ENCODE data around the gene UBL4A. TPM values are rescaled to one million over a fixed set of nuclear protein-coding genes. Genes with fewer than 3 reads are reported as not detected.

The UBL4A gene
- total RNA-seq, 1 experiment from 2014 or later = 37.4 TPM

GRCh38 chrX:154526901-154527675 lies 40.7 kb upstream of the UBL4A start:
- intact Hi-C loops (cut with micrococcal nuclease) = no loop called here
- Histone ChIP-seq H3K79me2 (ENCODE audit: insufficient read depth, low read length) (no peaks in the 10 kb centered on the region), H3K9me3 (ENCODE audit: control insufficient read depth in 1 of 2, insufficient read depth in 1 of 2, low read depth in 1 of 2, low read length in 2 of 2) (no peaks in the 10 kb centered on the region), H3K9me2 (ENCODE audit: insufficient read depth) (no peaks in the 10 kb centered on the region), H3K9ac (ENCODE audit: low read length) (peak overlapping the region; percentile 33; the same call in 1 of the 2 replicates), H3K4me3 (replicated peaks in 1 of 2; ENCODE audit: low read depth in 1 of 2, low read length in 2 of 2) (peak overlapping the region in 1 of 2 experiments; percentile 20; a peak in 2 of 4 replicates), H4K20me1 (ENCODE audit: insufficient read depth) (no peaks in the 10 kb centered on the region), H3K4me2 (ENCODE audit: low read length) (peak overlapping the region; percentile 68), H3K36me3 (ENCODE audit: control insufficient read depth in 1 of 2, insufficient read depth in 2 of 2, low read length in 2 of 2) (no peaks in the 10 kb centered on the region), H2AFZ (ENCODE audit: low read depth, low read length, poor library complexity, severe bottlenecking) (no peak overlapping the region), H3K27ac (ENCODE audit: low read depth, low read length) (peak overlapping the region; percentile 59), H3K4me1 (ENCODE audit: control insufficient read depth in 1 of 2, insufficient read depth in 2 of 2, low read length in 2 of 2) (peaks cover 8 to 16% of the 10 kb centered on the region in 2 experiments), H3K27me3 (ENCODE audit: insufficient read depth, low read length) (no peaks in the 10 kb centered on the region)
- CTCF ChIA-PET = interaction anchor here (1.3 kb wide), 1 partner anchor 154 kb away, joined by 8 read pairs; no protein-coding TSS in a partner anchor
- POLR2A ChIA-PET = interaction anchor here (1.5 kb wide), 1 partner anchor 115 kb away, joined by 4 read pairs; the partner anchor contains the start of gene TAFAZZIN
- ATAC-seq = peak; percentile 88
- peak; percentile 27 for DNase-seq (ENCODE audit: low read depth, low spot score)
- RAD21 ChIA-PET (ENCODE audit: low non-redundant PET in 1 of 2, low total read pairs in 2 of 2, uncharacterized antibody in 2 of 2, unreplicated experiment in 2 of 2) = no interaction called here
- no TSS peak for BruUV-seq (replicated peaks)
- TF ChIP-seq ZBTB33 (IDR thresholded peaks at IDR 0.05; ENCODE audit: extremely low read depth, insufficient replicate concordance, low read length) (no peak), CTCF (IDR thresholded peaks at IDR 0.05 in 2 of 3, conservative IDR thresholded peaks at IDR 0.05 in 1 of 3; ENCODE audit: borderline replicate concordance in 1 of 3, insufficient read depth in 1 of 3, low read depth in 2 of 3, low read length in 2 of 3) (peak in 2 of 3 experiments; percentile 40 to 62; a peak in 4 of 6 replicates)
